ENCODE data around the gene NDRG2. TPM values are rescaled to one million over a fixed set of nuclear protein-coding genes. Genes with fewer than 3 reads are reported as not detected.
A peak's percentile ranks its signal among the peaks of the same experiment; 100 is the strongest.

NDRG2 gene
- polyA plus RNA-seq, 3 donors = 6.8 to 11.7 (median 11.1) TPM

DNA sequence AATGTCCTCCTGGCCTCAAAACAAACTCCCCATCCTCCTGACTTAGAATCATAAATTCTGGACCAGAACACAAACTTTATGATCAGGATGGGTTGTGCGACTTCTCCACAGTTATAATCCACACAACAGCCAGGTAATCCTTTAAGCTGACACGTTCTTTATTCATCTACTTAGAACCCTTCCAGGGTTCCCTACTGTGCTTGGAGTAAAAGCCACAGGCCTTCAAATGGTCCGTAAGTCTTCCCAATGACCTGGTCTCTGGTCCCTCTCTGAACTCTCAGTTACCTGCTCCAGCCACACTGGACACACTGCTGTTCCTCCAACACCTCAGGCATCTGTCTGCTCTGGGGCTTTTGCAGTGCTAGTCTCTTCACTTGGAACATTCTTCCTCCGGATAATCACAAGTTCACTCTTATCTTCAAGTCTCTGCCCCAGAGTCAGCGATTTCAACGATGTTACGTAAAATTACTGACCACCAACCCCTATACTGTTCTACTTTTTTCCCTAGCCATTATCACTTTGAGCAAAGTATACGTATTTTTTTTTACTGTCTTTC is 15.6 kb upstream of the NDRG2 start:
- Histone ChIP-seq H3K36me3 (replicated peaks in 1 of 2; ENCODE audit: control insufficient read depth in 1 of 2, insufficient read depth in 2 of 2, low read length in 2 of 2) (no peaks in the 10 kb centered on the region), H3K27ac (ENCODE audit: low read depth in 1 of 2, low read length in 2 of 2) (no peak overlapping the region), H3K4me2 (replicated peaks; ENCODE audit: extremely low read depth, low read length, poor library complexity, severe bottlenecking) (no peak overlapping the region), H4K20me1 (ENCODE audit: insufficient read depth, low read length) (no peaks in the 10 kb centered on the region), H2AFZ (ENCODE audit: insufficient read depth, low read depth, low read length, poor library complexity, severe bottlenecking) (no peak overlapping the region), H3K4me1 (ENCODE audit: control insufficient read depth in 1 of 2, insufficient read depth in 2 of 2, low read length in 2 of 2) (no peaks in the 10 kb centered on the region), H3K9ac (ENCODE audit: insufficient read depth, low read length, poor library complexity, severe bottlenecking) (no peak overlapping the region), H3K27me3 (ENCODE audit: control insufficient read depth in 2 of 2, insufficient read depth in 2 of 2, low read length in 2 of 2) (peaks cover 2 to 28% of the 10 kb centered on the region in 2 donors), H3K4me3 (replicated peaks in 1 of 3; ENCODE audit: low read depth in 2 of 3, low read length in 3 of 3) (no peak overlapping the region), H3K9me3 (replicated peaks in 1 of 2; ENCODE audit: control insufficient read depth in 1 of 2, insufficient read depth in 1 of 2, low read length in 2 of 2) (no peaks in the 10 kb centered on the region), H3K79me2 (ENCODE audit: insufficient read depth, low read length) (no peaks in the 10 kb centered on the region)
- 71% methylated on average over 3 of the region's 8 CpGs for WGBS (ENCODE audit: insufficient coverage)
- TF ChIP-seq, protein P1, sequence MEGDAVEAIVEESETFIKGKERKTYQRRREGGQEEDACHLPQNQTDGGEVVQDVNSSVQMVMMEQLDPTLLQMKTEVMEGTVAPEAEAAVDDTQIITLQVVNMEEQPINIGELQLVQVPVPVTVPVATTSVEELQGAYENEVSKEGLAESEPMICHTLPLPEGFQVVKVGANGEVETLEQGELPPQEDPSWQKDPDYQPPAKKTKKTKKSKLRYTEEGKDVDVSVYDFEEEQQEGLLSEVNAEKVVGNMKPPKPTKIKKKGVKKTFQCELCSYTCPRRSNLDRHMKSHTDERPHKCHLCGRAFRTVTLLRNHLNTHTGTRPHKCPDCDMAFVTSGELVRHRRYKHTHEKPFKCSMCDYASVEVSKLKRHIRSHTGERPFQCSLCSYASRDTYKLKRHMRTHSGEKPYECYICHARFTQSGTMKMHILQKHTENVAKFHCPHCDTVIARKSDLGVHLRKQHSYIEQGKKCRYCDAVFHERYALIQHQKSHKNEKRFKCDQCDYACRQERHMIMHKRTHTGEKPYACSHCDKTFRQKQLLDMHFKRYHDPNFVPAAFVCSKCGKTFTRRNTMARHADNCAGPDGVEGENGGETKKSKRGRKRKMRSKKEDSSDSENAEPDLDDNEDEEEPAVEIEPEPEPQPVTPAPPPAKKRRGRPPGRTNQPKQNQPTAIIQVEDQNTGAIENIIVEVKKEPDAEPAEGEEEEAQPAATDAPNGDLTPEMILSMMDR (IDR thresholded peaks at IDR 0.05) = no peak
- intact Hi-C loops (cut with micrococcal nuclease) = no loop called here
- Mint-ChIP-seq H3K9me3 (no peaks in the 10 kb centered on the region), H3K4me3 (no peak overlapping the region), H3K36me3 (no peaks in the 10 kb centered on the region), H3K27ac (no peak overlapping the region), H3K4me1 (peaks cover 13% of the 10 kb centered on the region), H3K27me3 (ENCODE audit: low read depth in 3 of 3) (peaks cover 6 to 12% (median 11%) of the 10 kb centered on the region in 3 donors)
- no peak for DNase-seq

DNA sequence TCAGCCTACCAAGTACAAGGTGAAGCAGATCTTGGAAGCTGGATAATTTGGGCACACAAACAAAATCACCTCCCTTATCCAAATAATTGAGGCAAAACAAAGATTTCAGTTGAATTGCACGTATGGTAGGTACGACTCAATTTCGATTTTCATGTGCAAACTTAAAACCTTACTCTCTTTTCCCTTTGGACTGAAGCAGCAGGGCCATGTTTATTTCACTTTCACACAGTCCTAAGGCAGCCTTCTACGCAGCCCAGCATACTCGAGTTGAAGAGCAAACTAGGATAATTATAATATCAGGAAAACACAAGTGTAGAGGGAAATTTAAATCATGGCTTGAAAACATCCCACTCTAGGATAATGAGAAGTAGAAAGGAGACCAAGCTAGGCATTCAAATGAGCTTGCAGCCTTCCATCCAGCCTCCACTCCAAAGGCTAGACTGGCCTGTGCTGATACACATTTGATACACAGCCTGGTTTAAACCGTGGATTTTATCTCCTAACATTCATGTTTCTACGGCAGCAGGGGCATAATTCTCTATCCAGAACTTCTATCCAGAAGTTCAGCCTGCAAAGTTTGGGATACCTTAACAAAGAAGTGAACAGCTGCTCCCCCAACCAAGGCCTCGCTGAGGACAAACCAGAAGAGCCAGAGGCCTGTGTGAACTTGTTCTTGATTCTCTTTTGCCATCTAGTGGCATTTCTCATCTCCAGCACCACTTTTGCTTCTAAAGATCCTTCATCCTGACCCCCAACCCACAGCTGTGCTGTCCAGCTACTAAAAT is 14.9 kb upstream of the NDRG2 start:
- no peaks in the 10 kb centered on the region for H3K79me2 ChIP-seq (ENCODE audit: insufficient read depth, low read length)
- H3K27ac ChIP-seq (ENCODE audit: low read depth in 1 of 2, low read length in 2 of 2) = no peak overlapping the region
- H3K27me3 ChIP-seq (ENCODE audit: control insufficient read depth in 2 of 2, insufficient read depth in 2 of 2, low read length in 2 of 2) = peaks cover 0 to 21% of the 10 kb centered on the region in 2 donors
- H3K4me2 ChIP-seq (replicated peaks; ENCODE audit: extremely low read depth, low read length, poor library complexity, severe bottlenecking) = no peak overlapping the region
- Mint-ChIP-seq H3K27me3 (ENCODE audit: low read depth in 3 of 3) (peaks cover 6 to 11% (median 10%) of the 10 kb centered on the region in 3 donors), H3K36me3 (no peaks in the 10 kb centered on the region), H3K4me1 (peaks cover 13% of the 10 kb centered on the region), H3K27ac (no peak overlapping the region), H3K9me3 (peaks cover 0 to 2% (median 0%) of the 10 kb centered on the region in 7 donors), H3K4me3 (no peak overlapping the region)
- no peak overlapping the region for H2AFZ ChIP-seq (ENCODE audit: insufficient read depth, low read depth, low read length, poor library complexity, severe bottlenecking)
- no peak overlapping the region for H3K9ac ChIP-seq (ENCODE audit: insufficient read depth, low read length, poor library complexity, severe bottlenecking)
- DNase-seq = peak in 2 of 3 donors; percentile 41 to 52
- H3K9me3 ChIP-seq (replicated peaks in 1 of 2; ENCODE audit: control insufficient read depth in 1 of 2, insufficient read depth in 1 of 2, low read length in 2 of 2) = no peaks in the 10 kb centered on the region
- H4K20me1 ChIP-seq (ENCODE audit: insufficient read depth, low read length) = no peaks in the 10 kb centered on the region
- H3K36me3 ChIP-seq (replicated peaks in 1 of 2; ENCODE audit: control insufficient read depth in 1 of 2, insufficient read depth in 2 of 2, low read length in 2 of 2) = no peaks in the 10 kb centered on the region
- TF ChIP-seq, protein P1 (IDR thresholded peaks at IDR 0.05) = peak; percentile 19
- WGBS (ENCODE audit: insufficient coverage) = 92% methylated on average over 4 of the region's 8 CpGs
- H3K4me3 ChIP-seq (replicated peaks in 1 of 3; ENCODE audit: low read depth in 2 of 3, low read length in 3 of 3) = no peak overlapping the region
- H3K4me1 ChIP-seq (ENCODE audit: control insufficient read depth in 1 of 2, insufficient read depth in 2 of 2, low read length in 2 of 2) = no peaks in the 10 kb centered on the region
- intact Hi-C loops (cut with micrococcal nuclease) = no loop called here
